HL-60 (cell line): ENCODE data around the gene SYT13.

Experiments
- GABPA ChIP-seq: IDR thresholded peaks from 2 replicates; pipeline ENCODE4 v1.6.1; 2012; ENCODE audit warnings: low read depth
- POLR2AphosphoS5 ChIP-seq: IDR thresholded peaks from 2 replicates; pipeline ENCODE4 v1.6.1; 2012; ENCODE audit warnings: low read depth
- SPI1 ChIP-seq: IDR thresholded peaks from 2 replicates; pipeline ENCODE4 v1.6.1; 2012; ENCODE audit warnings: low read depth, mild to moderate bottlenecking, borderline replicate concordance
- TF ChIP-seq, protein P1 (sequence below): IDR thresholded peaks from one replicate; pipeline ENCODE4 v1.5.1; 2011; ENCODE audit warnings: low read length, control low read depth, inconsistent platforms; ENCODE audit not compliant: insufficient read depth
- TF ChIP-seq, protein P2 (sequence below): IDR thresholded peaks from 2 replicates; pipeline ENCODE4 v1.6.1; 2012; ENCODE audit warnings: low read depth; ENCODE audit not compliant: insufficient replicate concordance

DNA sequence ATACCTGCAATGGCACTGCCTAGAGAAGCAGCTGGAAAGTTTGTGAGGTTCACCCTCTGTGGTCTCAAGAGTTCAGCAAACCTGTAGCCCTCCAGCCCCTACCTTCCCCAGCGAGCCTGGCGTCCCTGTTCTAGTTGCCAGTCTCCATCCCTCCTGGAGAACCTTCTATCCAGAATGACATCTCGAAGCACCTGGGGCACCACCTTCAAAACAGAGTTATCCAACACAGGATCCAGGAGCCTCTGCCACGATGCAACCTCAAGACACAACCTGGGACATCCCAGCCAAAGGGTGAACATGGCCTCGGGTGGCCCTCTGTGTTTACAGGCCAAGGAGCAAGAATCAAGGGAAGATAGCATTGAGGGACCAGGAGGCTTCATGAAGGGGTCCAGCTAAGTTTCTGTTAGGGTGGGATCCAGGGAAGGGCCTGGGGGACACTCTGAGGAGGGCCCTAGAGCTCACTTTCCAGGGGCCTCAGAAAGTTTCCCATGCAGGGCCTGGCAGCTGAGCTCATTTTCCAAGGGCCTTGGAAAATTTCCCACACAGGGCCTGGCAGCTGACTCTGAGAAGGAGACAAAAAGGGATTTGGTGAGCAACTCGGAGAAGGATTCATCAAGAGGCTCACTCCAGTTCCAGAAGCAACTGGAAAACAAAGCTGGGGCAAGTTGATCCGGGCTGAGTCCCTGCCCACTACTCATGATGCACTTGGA is 36.9 kb upstream of the SYT13 start:
- TF ChIP-seq, protein P1, sequence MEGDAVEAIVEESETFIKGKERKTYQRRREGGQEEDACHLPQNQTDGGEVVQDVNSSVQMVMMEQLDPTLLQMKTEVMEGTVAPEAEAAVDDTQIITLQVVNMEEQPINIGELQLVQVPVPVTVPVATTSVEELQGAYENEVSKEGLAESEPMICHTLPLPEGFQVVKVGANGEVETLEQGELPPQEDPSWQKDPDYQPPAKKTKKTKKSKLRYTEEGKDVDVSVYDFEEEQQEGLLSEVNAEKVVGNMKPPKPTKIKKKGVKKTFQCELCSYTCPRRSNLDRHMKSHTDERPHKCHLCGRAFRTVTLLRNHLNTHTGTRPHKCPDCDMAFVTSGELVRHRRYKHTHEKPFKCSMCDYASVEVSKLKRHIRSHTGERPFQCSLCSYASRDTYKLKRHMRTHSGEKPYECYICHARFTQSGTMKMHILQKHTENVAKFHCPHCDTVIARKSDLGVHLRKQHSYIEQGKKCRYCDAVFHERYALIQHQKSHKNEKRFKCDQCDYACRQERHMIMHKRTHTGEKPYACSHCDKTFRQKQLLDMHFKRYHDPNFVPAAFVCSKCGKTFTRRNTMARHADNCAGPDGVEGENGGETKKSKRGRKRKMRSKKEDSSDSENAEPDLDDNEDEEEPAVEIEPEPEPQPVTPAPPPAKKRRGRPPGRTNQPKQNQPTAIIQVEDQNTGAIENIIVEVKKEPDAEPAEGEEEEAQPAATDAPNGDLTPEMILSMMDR: no peak
- TF ChIP-seq POLR2AphosphoS5: no peak
- TF ChIP-seq GABPA: no peak
- TF ChIP-seq, protein P2, sequence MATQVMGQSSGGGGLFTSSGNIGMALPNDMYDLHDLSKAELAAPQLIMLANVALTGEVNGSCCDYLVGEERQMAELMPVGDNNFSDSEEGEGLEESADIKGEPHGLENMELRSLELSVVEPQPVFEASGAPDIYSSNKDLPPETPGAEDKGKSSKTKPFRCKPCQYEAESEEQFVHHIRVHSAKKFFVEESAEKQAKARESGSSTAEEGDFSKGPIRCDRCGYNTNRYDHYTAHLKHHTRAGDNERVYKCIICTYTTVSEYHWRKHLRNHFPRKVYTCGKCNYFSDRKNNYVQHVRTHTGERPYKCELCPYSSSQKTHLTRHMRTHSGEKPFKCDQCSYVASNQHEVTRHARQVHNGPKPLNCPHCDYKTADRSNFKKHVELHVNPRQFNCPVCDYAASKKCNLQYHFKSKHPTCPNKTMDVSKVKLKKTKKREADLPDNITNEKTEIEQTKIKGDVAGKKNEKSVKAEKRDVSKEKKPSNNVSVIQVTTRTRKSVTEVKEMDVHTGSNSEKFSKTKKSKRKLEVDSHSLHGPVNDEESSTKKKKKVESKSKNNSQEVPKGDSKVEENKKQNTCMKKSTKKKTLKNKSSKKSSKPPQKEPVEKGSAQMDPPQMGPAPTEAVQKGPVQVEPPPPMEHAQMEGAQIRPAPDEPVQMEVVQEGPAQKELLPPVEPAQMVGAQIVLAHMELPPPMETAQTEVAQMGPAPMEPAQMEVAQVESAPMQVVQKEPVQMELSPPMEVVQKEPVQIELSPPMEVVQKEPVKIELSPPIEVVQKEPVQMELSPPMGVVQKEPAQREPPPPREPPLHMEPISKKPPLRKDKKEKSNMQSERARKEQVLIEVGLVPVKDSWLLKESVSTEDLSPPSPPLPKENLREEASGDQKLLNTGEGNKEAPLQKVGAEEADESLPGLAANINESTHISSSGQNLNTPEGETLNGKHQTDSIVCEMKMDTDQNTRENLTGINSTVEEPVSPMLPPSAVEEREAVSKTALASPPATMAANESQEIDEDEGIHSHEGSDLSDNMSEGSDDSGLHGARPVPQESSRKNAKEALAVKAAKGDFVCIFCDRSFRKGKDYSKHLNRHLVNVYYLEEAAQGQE: no peak
- no peak for TF ChIP-seq SPI1
